ENCODE results near the gene MYH9.

Gene MYH9

GRCh38 chr22:36285545-36285944, 102.2 kb downstream of the MYH9 start:
- Histone ChIP-seq H3K4me2 (ENCODE audit: low read depth, low read length, poor library complexity, severe bottlenecking) (no peak overlapping the region), H3K36me3 (ENCODE audit: low read length) (peaks cover 10% of the 10 kb centered on the region), H3F3A (ENCODE audit: insufficient read depth) (no peaks in the 10 kb centered on the region), H3K9me2 (replicated peaks; ENCODE audit: insufficient read depth, low read length) (no peaks in the 10 kb centered on the region), H3K79me2 (ENCODE audit: insufficient read depth, low read length) (no peaks in the 10 kb centered on the region), H3K27me3 (ENCODE audit: low read length) (no peaks in the 10 kb centered on the region), H2AFZ (ENCODE audit: low read depth, low read length, severe bottlenecking) (no peak overlapping the region), H3K27ac (ENCODE audit: low read depth, low read length) (no peak overlapping the region), H4K20me1 (ENCODE audit: low read depth, low read length) (no peaks in the 10 kb centered on the region), H3K9ac (ENCODE audit: low read length) (no peak overlapping the region), H3K9me3 (ENCODE audit: insufficient read depth, low read length) (no peaks in the 10 kb centered on the region), H3K4me3 (ENCODE audit: insufficient read depth, low read length, poor library complexity, severe bottlenecking) (no peak overlapping the region)
- no peak for TF ChIP-seq CTCF (IDR thresholded peaks at IDR 0.05; ENCODE audit: insufficient read depth, low read length, poor library complexity, severe bottlenecking)
- TF ChIP-seq EZH2phosphoT487 (conservative IDR thresholded peaks at IDR 0.05; ENCODE audit: low read length), result no peak

- H3K36me3 ChIP-seq (ENCODE audit: low read length), result peaks cover 10% of the 10 kb centered on the region
- H3K9me3 ChIP-seq (ENCODE audit: insufficient read depth, low read length), result no peaks in the 10 kb centered on the region
- H3K4me3 ChIP-seq (ENCODE audit: insufficient read depth, low read length, poor library complexity, severe bottlenecking), result no peak overlapping the region
- H4K20me1 ChIP-seq (ENCODE audit: low read depth, low read length), result no peaks in the 10 kb centered on the region
- no peak overlapping the region for H3K4me2 ChIP-seq (ENCODE audit: low read depth, low read length, poor library complexity, severe bottlenecking)
- no peak overlapping the region for H2AFZ ChIP-seq (ENCODE audit: low read depth, low read length, severe bottlenecking)
- H3K79me2 ChIP-seq (ENCODE audit: insufficient read depth, low read length), result no peaks in the 10 kb centered on the region
- H3K9ac ChIP-seq (ENCODE audit: low read length), result no peak overlapping the region
- H3F3A ChIP-seq (ENCODE audit: insufficient read depth), result no peaks in the 10 kb centered on the region
- H3K9me2 ChIP-seq (replicated peaks; ENCODE audit: insufficient read depth, low read length), result no peaks in the 10 kb centered on the region
- H3K27me3 ChIP-seq (ENCODE audit: low read length), result no peaks in the 10 kb centered on the region
- H3K27ac ChIP-seq (ENCODE audit: low read depth, low read length), result no peak overlapping the region
- TF ChIP-seq EZH2phosphoT487 (conservative IDR thresholded peaks at IDR 0.05; ENCODE audit: low read length) (no peak), CTCF (IDR thresholded peaks at IDR 0.05; ENCODE audit: insufficient read depth, low read length, poor library complexity, severe bottlenecking) (no peak)
These were observed 102.8 kb downstream of the MYH9 start for GRCh38 chr22:36285017-36285416.

GRCh38 chr22:36284171-36284571, 103.6 kb downstream of the MYH9 start:
- H3K79me2 ChIP-seq (ENCODE audit: insufficient read depth, low read length), result no peaks in the 10 kb centered on the region
- no peaks in the 10 kb centered on the region for H3K9me2 ChIP-seq (replicated peaks; ENCODE audit: insufficient read depth, low read length)
- no peaks in the 10 kb centered on the region for H4K20me1 ChIP-seq (ENCODE audit: low read depth, low read length)
- H3F3A ChIP-seq (ENCODE audit: insufficient read depth), result peaks cover 4% of the 10 kb centered on the region; the same call in 1 of the 2 replicates
- H3K9me3 ChIP-seq (ENCODE audit: insufficient read depth, low read length), result no peaks in the 10 kb centered on the region
- no peaks in the 10 kb centered on the region for H3K27me3 ChIP-seq (ENCODE audit: low read length)
- H3K9ac ChIP-seq (ENCODE audit: low read length), result no peak overlapping the region
- H3K4me2 ChIP-seq (ENCODE audit: low read depth, low read length, poor library complexity, severe bottlenecking), result no peak overlapping the region
- no peak overlapping the region for H2AFZ ChIP-seq (ENCODE audit: low read depth, low read length, severe bottlenecking)
- peaks cover 10% of the 10 kb centered on the region for H3K36me3 ChIP-seq (ENCODE audit: low read length)
- no peak for TF ChIP-seq CTCF (IDR thresholded peaks at IDR 0.05; ENCODE audit: insufficient read depth, low read length, poor library complexity, severe bottlenecking)
- TF ChIP-seq EZH2phosphoT487 (conservative IDR thresholded peaks at IDR 0.05; ENCODE audit: low read length), result no peak
- H3K27ac ChIP-seq (ENCODE audit: low read depth, low read length), result no peak overlapping the region
- H3K4me3 ChIP-seq (ENCODE audit: insufficient read depth, low read length, poor library complexity, severe bottlenecking), result no peak overlapping the region

Measured in SU-DHL-6 (cell line).